Testis (tissue), 3 donors: ENCODE data around the gene CNIH1. TPM values are rescaled to one million over a fixed set of nuclear protein-coding genes. Genes with fewer than 3 reads are reported as not detected.

Experiments
- DNase-seq: peaks from one replicate; pipeline ENCODE4 v3.0.0-alpha.2; 2019
- H3K27ac ChIP-seq, 2 donors: fragments of 200-600 bp; sonication (generic); one replicate each; pipeline ENCODE4 v1.5.1; 2019
- H3K27me3 ChIP-seq: fragments of 200-600 bp; sonication (generic); one replicate; pipeline ENCODE4 v1.5.1; 2019
- H3K36me3 ChIP-seq: fragments of 200-600 bp; sonication (generic); one replicate; pipeline ENCODE4 v1.5.1; 2017; ENCODE audit warnings: low read depth; ENCODE audit errors: missing control alignments
- H3K4me1 ChIP-seq: fragments of 200-600 bp; sonication (generic); one replicate; pipeline ENCODE4 v1.5.1; 2019
- H3K4me3 ChIP-seq, 2 donors: fragments of 200-600 bp; sonication (generic); one replicate each; pipeline ENCODE4 v1.5.1; 2017 to 2019
- H3K9me3 ChIP-seq: fragments of 200-600 bp; sonication (generic); one replicate; pipeline ENCODE4 v1.5.1; 2017
- CTCF ChIP-seq, 3 experiments: fragments of 450-650 bp in 2 of 3; fragments of 200-600 bp in 1 of 3; sonication (generic) in 1 of 3; IDR thresholded peaks; one replicate each; pipeline ENCODE4 v1.5.1; 2016 to 2019; ENCODE audit warnings: antibody characterized with exemption in 3 of 3, mild to moderate bottlenecking in 2 of 3, moderate library complexity in 1 of 3
- POLR2A ChIP-seq: fragments of 450-650 bp; IDR thresholded peaks from one replicate; pipeline ENCODE4 v1.6.1; 2017; ENCODE audit warnings: antibody characterized with exemption, mild to moderate bottlenecking, moderate library complexity
- WGBS, 2 donors: methylation state at CpG; one replicate each; pipeline ENCODE4 v1.1.5; 2018; 5-methylcytosine and 5-hydroxymethylcytosine counted together
- intact Hi-C: fragments of 100-400 bp; cut with DNase I; formaldehyde crosslinking; loops from one replicate; pipeline ENCODE4 v1.15.1; 2023; ENCODE audit warnings: low total_unique reads
- polyA plus RNA-seq: library from polyadenylated mRNA; stranded (reverse); fragments of 350-450 nt; fragmentation: Illumina TruSeq; extraction: RNeasy Lipid Tissue Mini Kit (QIAGEN cat#74804); gene quantifications from one replicate; pipeline ENCODE4 v1.2.3, GENCODE V29; 2014; ENCODE audit warnings: low read depth, low replicate concordance; ENCODE audit not compliant: insufficient read depth
- total RNA-seq, 2 donors: library from RNA; depleted of rRNA; stranded (reverse); fragments of >200 nt; gene quantifications; one replicate each; pipeline ENCODE4 v1.2.3, GENCODE V29; 2016

The CNIH1 gene
- total and polyA plus RNA-seq, 3 donors from 2014 or later: 44.2 to 157 (median 121) TPM

- Histone ChIP-seq H3K27ac (no peak overlapping the region), H3K36me3 (no peaks in the 10 kb centered on the region), H3K4me1 (peaks cover 8% of the 10 kb centered on the region), H3K9me3 (no peaks in the 10 kb centered on the region), H3K4me3 (no peak overlapping the region), H3K27me3 (no peaks in the 10 kb centered on the region)
- intact Hi-C loops: no loop called here
- DNase-seq: peak; percentile 66
- TF ChIP-seq CTCF (IDR thresholded peaks at IDR 0.05): no peak
- TF ChIP-seq POLR2A: no peak
- 56 to 83% methylated on average over 7 of the region's 7 CpGs for WGBS, 2 donors
Measured at GRCh38 chr14:54451121-54451601, 10.0 kb upstream of the CNIH1 start.

- H3K4me3 ChIP-seq: no peak overlapping the region
- no peak overlapping the region for H3K27ac ChIP-seq
- no peaks in the 10 kb centered on the region for H3K27me3 ChIP-seq
- no peaks in the 10 kb centered on the region for H3K9me3 ChIP-seq
- peaks cover 14% of the 10 kb centered on the region for H3K4me1 ChIP-seq
- no peaks in the 10 kb centered on the region for H3K36me3 ChIP-seq
- TF ChIP-seq CTCF (IDR thresholded peaks at IDR 0.05) (no peak), POLR2A (no peak)
- 38 to 40% methylated on average over 3 of the region's 3 CpGs for WGBS, 2 donors
- intact Hi-C loops: no loop called here
- no peak for DNase-seq
Measured at GRCh38 chr14:54450535-54450934, 9.4 kb upstream of the CNIH1 start.

GRCh38 chr14:54447231-54447692 is 6.1 kb upstream of the CNIH1 start:
- WGBS, 2 donors: 73 to 89% methylated on average over 8 of the region's 8 CpGs
- intact Hi-C loops: no loop called here
- H3K4me3 ChIP-seq: no peak overlapping the region
- H3K27me3 ChIP-seq: no peaks in the 10 kb centered on the region
- no peak for DNase-seq
- no peak overlapping the region for H3K27ac ChIP-seq
- no peaks in the 10 kb centered on the region for H3K9me3 ChIP-seq
- TF ChIP-seq CTCF (IDR thresholded peaks at IDR 0.05) (no peak), POLR2A (no peak)
- no peaks in the 10 kb centered on the region for H3K36me3 ChIP-seq
- H3K4me1 ChIP-seq: peaks cover 18% of the 10 kb centered on the region

- 28 to 31% methylated on average over 5 of the region's 5 CpGs for WGBS, 2 donors
- Histone ChIP-seq H3K9me3 (no peaks in the 10 kb centered on the region), H3K4me3 (no peak overlapping the region), H3K27me3 (no peaks in the 10 kb centered on the region), H3K4me1 (peaks cover 18% of the 10 kb centered on the region), H3K27ac (peak overlapping the region in 1 of 2 donors; percentile 28), H3K36me3 (no peaks in the 10 kb centered on the region)
- TF ChIP-seq POLR2A (no peak), CTCF (IDR thresholded peaks at IDR 0.05) (no peak)
- DNase-seq: peak; percentile 87
- intact Hi-C loops: no loop called here
Measured at GRCh38 chr14:54446161-54446693, 5.1 kb upstream of the CNIH1 start.

- H3K36me3 ChIP-seq: no peaks in the 10 kb centered on the region
- H3K4me3 ChIP-seq: peak overlapping the region in 1 of 2 donors; percentile 9
- no peaks in the 10 kb centered on the region for H3K27me3 ChIP-seq
- no peak for DNase-seq
- intact Hi-C loops: no loop called here
- H3K4me1 ChIP-seq: peaks cover 25% of the 10 kb centered on the region
- no peaks in the 10 kb centered on the region for H3K9me3 ChIP-seq
- 62 to 77% methylated on average over 7 of the region's 7 CpGs for WGBS, 2 donors
- TF ChIP-seq POLR2A: no peak
- no peak overlapping the region for H3K27ac ChIP-seq
Measured at GRCh38 chr14:54444681-54445080, 3.5 kb upstream of the CNIH1 start.
